ENCODE measurements around the gene SACM1L. TPM values are rescaled to one million over a fixed set of nuclear protein-coding genes. Genes with fewer than 3 reads are reported as not detected.

SACM1L gene
- total and polyA plus RNA-seq, 2 donors (not counting 3 experiments of a cell fraction or from before 2014, with no cell fraction given) = 11.9 to 39.9 TPM

GRCh38 chr3:45716790-45717336, 27.7 kb downstream of the SACM1L start:
- Histone ChIP-seq H3K4me3 (replicated peaks in 1 of 3; ENCODE audit: insufficient read depth in 1 of 3, low read depth in 1 of 3, low read length in 3 of 3) (no peak overlapping the region), H3K9me1 (replicated peaks; ENCODE audit: control insufficient read depth, extremely low read depth, insufficient read depth, low read length) (no peaks in the 10 kb centered on the region), H3K4me2 (ENCODE audit: insufficient read depth, low read length) (no peak overlapping the region), H3K79me2 (ENCODE audit: control insufficient read depth, insufficient read depth, low read length) (no peaks in the 10 kb centered on the region), H3K27me3 (ENCODE audit: control insufficient read depth in 2 of 2, insufficient read depth in 2 of 2, low read length in 2 of 2) (no peaks in the 10 kb centered on the region), H2AFZ (ENCODE audit: low read depth, low read length) (no peak overlapping the region), H3K9ac (replicated peaks; ENCODE audit: extremely low read depth, insufficient read depth, low read length) (no peak overlapping the region), H3K4me1 (ENCODE audit: control insufficient read depth, extremely low read depth, insufficient read depth, low read length) (no peaks in the 10 kb centered on the region), H3K27ac (ENCODE audit: insufficient read depth, low read depth, low read length) (no peak overlapping the region), H3K9me3 (replicated peaks; ENCODE audit: control insufficient read depth, insufficient read depth, low read length) (no peaks in the 10 kb centered on the region), H4K20me1 (replicated peaks; ENCODE audit: control insufficient read depth, extremely low read depth, insufficient read depth, low read length) (no peaks in the 10 kb centered on the region), H3K36me3 (ENCODE audit: control insufficient read depth in 2 of 2, extremely low read depth in 1 of 2, insufficient read depth in 2 of 2, low read length in 2 of 2) (peaks cover 6 to 9% of the 10 kb centered on the region in 2 experiments)
- TF ChIP-seq, protein P1, sequence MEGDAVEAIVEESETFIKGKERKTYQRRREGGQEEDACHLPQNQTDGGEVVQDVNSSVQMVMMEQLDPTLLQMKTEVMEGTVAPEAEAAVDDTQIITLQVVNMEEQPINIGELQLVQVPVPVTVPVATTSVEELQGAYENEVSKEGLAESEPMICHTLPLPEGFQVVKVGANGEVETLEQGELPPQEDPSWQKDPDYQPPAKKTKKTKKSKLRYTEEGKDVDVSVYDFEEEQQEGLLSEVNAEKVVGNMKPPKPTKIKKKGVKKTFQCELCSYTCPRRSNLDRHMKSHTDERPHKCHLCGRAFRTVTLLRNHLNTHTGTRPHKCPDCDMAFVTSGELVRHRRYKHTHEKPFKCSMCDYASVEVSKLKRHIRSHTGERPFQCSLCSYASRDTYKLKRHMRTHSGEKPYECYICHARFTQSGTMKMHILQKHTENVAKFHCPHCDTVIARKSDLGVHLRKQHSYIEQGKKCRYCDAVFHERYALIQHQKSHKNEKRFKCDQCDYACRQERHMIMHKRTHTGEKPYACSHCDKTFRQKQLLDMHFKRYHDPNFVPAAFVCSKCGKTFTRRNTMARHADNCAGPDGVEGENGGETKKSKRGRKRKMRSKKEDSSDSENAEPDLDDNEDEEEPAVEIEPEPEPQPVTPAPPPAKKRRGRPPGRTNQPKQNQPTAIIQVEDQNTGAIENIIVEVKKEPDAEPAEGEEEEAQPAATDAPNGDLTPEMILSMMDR (IDR thresholded peaks at IDR 0.05; ENCODE audit: extremely low read depth in 1 of 2, insufficient read depth in 1 of 2, low read depth in 1 of 2, low read length in 2 of 2) = no peak
- TF ChIP-seq POLR2AphosphoS5 (IDR thresholded peaks at IDR 0.05; ENCODE audit: insufficient read depth, low read depth, low read length) (no peak), MYC (IDR thresholded peaks at IDR 0.05; ENCODE audit: low read depth, low read length) (no peak), JUN (IDR thresholded peaks at IDR 0.05; ENCODE audit: borderline replicate concordance, insufficient read depth, insufficient read length, low read depth) (no peak), GATA2 (IDR thresholded peaks at IDR 0.05; ENCODE audit: insufficient read depth, insufficient read length, low read depth, low read length) (no peak), FOS (IDR thresholded peaks at IDR 0.05; ENCODE audit: borderline replicate concordance, insufficient read depth, low read length) (no peak)
- intact Hi-C loops (cut with micrococcal nuclease) (no loop called here), dilution Hi-C loops (cut with MboI; ENCODE audit: extremely low pct_ligation_motif_present, low sequenced_read_pairs) (no loop called here)
- DNase-seq (ENCODE audit: low read depth, low spot score) (no peak), FAIRE-seq (no peak)
- BruUV-seq (replicated peaks) = no TSS peak
- CTCF ChIA-PET = no interaction called here
- POLR2A ChIA-PET = no interaction called here

All from endothelial cell of umbilical vein (primary cell).